ENCODE measurements around the gene CLEC2L.
"Not testable (repeated sequence)": the region's sequence is repeated elsewhere in the genome, so short reads cannot be mapped to it uniquely, and the experiment has no call there.

Gene CLEC2L

GRCh38 chr7:139548302-139549028 lies 25.0 kb downstream of the CLEC2L start:
- H3K4me3 ChIP-seq (ENCODE audit: low read length), result no peak overlapping the region
- no peak for TF ChIP-seq CTCF (conservative IDR thresholded peaks at IDR 0.05; ENCODE audit: low read length)
- DNase-seq (ENCODE audit: low read depth), result no peak

GRCh38 chr7:139553991-139554700 lies 30.7 kb downstream of the CLEC2L start:
- not testable (repeated sequence) for DNase-seq (ENCODE audit: low read depth); H3K4me3 ChIP-seq (ENCODE audit: low read length)

GRCh38 chr7:139557857-139558581 lies 34.5 kb downstream of the CLEC2L start:
- no peak for DNase-seq (ENCODE audit: low read depth)
- H3K4me3 ChIP-seq (ENCODE audit: low read length), result no peak overlapping the region
- TF ChIP-seq CTCF (conservative IDR thresholded peaks at IDR 0.05; ENCODE audit: low read length), result no peak

GRCh38 chr7:139559364-139560105 lies 36.0 kb downstream of the CLEC2L start:
- no peak overlapping the region for H3K4me3 ChIP-seq (ENCODE audit: low read length)
- no peak for TF ChIP-seq CTCF (conservative IDR thresholded peaks at IDR 0.05; ENCODE audit: low read length)
- no peak for DNase-seq (ENCODE audit: low read depth)

GRCh38 chr7:139560199-139560598 lies 36.7 kb downstream of the CLEC2L start:
- DNase-seq (ENCODE audit: low read depth), result no peak
- no peak for TF ChIP-seq CTCF (conservative IDR thresholded peaks at IDR 0.05; ENCODE audit: low read length)
- no peak overlapping the region for H3K4me3 ChIP-seq (ENCODE audit: low read length)

- H3K4me3 ChIP-seq (ENCODE audit: low read length), result no peak overlapping the region
- TF ChIP-seq CTCF (conservative IDR thresholded peaks at IDR 0.05; ENCODE audit: low read length), result no peak
- DNase-seq (ENCODE audit: low read depth), result no peak
Observed at GRCh38 chr7:139560678-139561077, 37.2 kb downstream of the CLEC2L start.

GRCh38 chr7:139562491-139562890 lies 39.0 kb downstream of the CLEC2L start:
- no peak overlapping the region for H3K4me3 ChIP-seq (ENCODE audit: low read length)
- DNase-seq (ENCODE audit: low read depth), result no peak
- TF ChIP-seq CTCF (conservative IDR thresholded peaks at IDR 0.05; ENCODE audit: low read length), result no peak

Measured in AG10803 (cell line).